HepG2 (cell line): ENCODE measurements around the gene SPSB2. TPM values are rescaled to one million over a fixed set of nuclear protein-coding genes. Genes with fewer than 3 reads are reported as not detected.

Experiments used
- CHD4 ChIP-seq: fragments of 200-600 bp; sonication (generic); IDR thresholded peaks from 2 replicates; pipeline ENCODE4 v1.7.0; 2017; ENCODE audit warnings: mild to moderate bottlenecking, low read length, borderline replicate concordance
- DZIP1 ChIP-seq: sonication (generic); formaldehyde crosslinking; IDR thresholded peaks from 2 replicates; pipeline ENCODE4 v1.5.0; 2020; ENCODE audit warnings: mild to moderate bottlenecking, missing genetic modification reagents
- FOXC1 ChIP-seq: sonication (generic); formaldehyde crosslinking; IDR thresholded peaks from 2 replicates; pipeline ENCODE4 v1.8.0; 2022; ENCODE audit warnings: mild to moderate bottlenecking, missing genetic modification reagents, borderline replicate concordance
- HNRNPLL ChIP-seq: fragments of 200-400 bp; formaldehyde crosslinking; IDR thresholded peaks from 2 replicates; pipeline ENCODE4 v1.6.1; 2017; ENCODE audit warnings: mild to moderate bottlenecking, low read depth, low read length; ENCODE audit not compliant: poor library complexity, severe bottlenecking
- IKZF5 ChIP-seq: IDR thresholded peaks from 2 replicates; pipeline ENCODE4 v1.6.1; 2018; ENCODE audit warnings: missing genetic modification reagents, mild to moderate bottlenecking, missing compliant biosample characterization
- KDM2A ChIP-seq: sonication (generic); formaldehyde crosslinking; IDR thresholded peaks from 2 replicates; pipeline ENCODE4 v1.4.0; 2020; ENCODE audit warnings: low read depth, missing genetic modification reagents, borderline replicate concordance
- KDM6A ChIP-seq: IDR thresholded peaks from 2 replicates; pipeline ENCODE4 v1.6.1; 2016; ENCODE audit warnings: low read depth
- MATR3 ChIP-seq: sonication (generic); formaldehyde crosslinking; IDR thresholded peaks from 2 replicates; pipeline ENCODE4 v1.4.0; 2020; ENCODE audit warnings: missing genetic modification reagents
- MIER2 ChIP-seq: IDR thresholded peaks from 2 replicates; pipeline ENCODE4 v1.6.1; 2016; ENCODE audit warnings: missing biosample characterization, missing genetic modification reagents
- NFE2L2 ChIP-seq: fragments of 150-350 bp; IDR thresholded peaks from 2 replicates; pipeline ENCODE4 v1.6.1; 2014; ENCODE audit warnings: low read length
- PITX1 ChIP-seq: sonication (generic); formaldehyde crosslinking; IDR thresholded peaks from 2 replicates; pipeline ENCODE4 v1.5.1; 2020; ENCODE audit warnings: mild to moderate bottlenecking, missing genetic modification reagents
- PLRG1 ChIP-seq: fragments of 450-650 bp; conservative IDR thresholded peaks from 2 replicates; pipeline ENCODE4 v1.6.1; 2016
- SALL1 ChIP-seq: sonication (generic); formaldehyde crosslinking; IDR thresholded peaks from 2 replicates; pipeline ENCODE4 v1.8.0; 2022; ENCODE audit warnings: mild to moderate bottlenecking, missing genetic modification reagents
- SNAPC2 ChIP-seq: sonication (generic); formaldehyde crosslinking; IDR thresholded peaks from 2 replicates; pipeline ENCODE4 v1.8.1; 2022; ENCODE audit warnings: mild to moderate bottlenecking, missing genetic modification reagents
- TERF1 ChIP-seq: sonication (generic); formaldehyde crosslinking; IDR thresholded peaks from 2 replicates; pipeline ENCODE4 v1.8.0; 2022; ENCODE audit warnings: mild to moderate bottlenecking, missing genetic modification reagents, moderate library complexity
- TOE1 ChIP-seq: sonication (generic); formaldehyde crosslinking; IDR thresholded peaks from 2 replicates; pipeline ENCODE4 v1.4.0; 2020; ENCODE audit warnings: mild to moderate bottlenecking, missing genetic modification reagents
- ZC3H4 ChIP-seq: sonication (generic); formaldehyde crosslinking; IDR thresholded peaks from 2 replicates; pipeline ENCODE4 v1.4.0; 2020; ENCODE audit warnings: missing genetic modification reagents, borderline replicate concordance
- ZNF180 ChIP-seq: sonication (generic); formaldehyde crosslinking; IDR thresholded peaks from 2 replicates; pipeline ENCODE4 v1.4.0; 2020; ENCODE audit warnings: low read depth, missing genetic modification reagents, borderline replicate concordance
- ZNF275 ChIP-seq: sonication (generic); formaldehyde crosslinking; IDR thresholded peaks from 2 replicates; pipeline ENCODE4 v1.8.0; 2022; ENCODE audit warnings: missing genetic modification reagents, mild to moderate bottlenecking, inconsistent platforms, borderline replicate concordance
- ZNF333 ChIP-seq: sonication (generic); formaldehyde crosslinking; IDR thresholded peaks from 2 replicates; pipeline ENCODE4 v1.4.0; 2020; ENCODE audit warnings: mild to moderate bottlenecking, missing genetic modification reagents, borderline replicate concordance
- ZNF468 ChIP-seq: sonication (generic); formaldehyde crosslinking; IDR thresholded peaks from 2 replicates; pipeline ENCODE4 v1.8.0; 2022; ENCODE audit warnings: mild to moderate bottlenecking, moderate library complexity, missing genetic modification reagents
- ZNF766 ChIP-seq: sonication (generic); formaldehyde crosslinking; IDR thresholded peaks from 2 replicates; pipeline ENCODE4 v1.5.0; 2020; ENCODE audit warnings: missing genetic modification reagents, borderline replicate concordance
- ZNF777 ChIP-seq: sonication (generic); formaldehyde crosslinking; IDR thresholded peaks from 2 replicates; pipeline ENCODE4 v1.4.0; 2020; ENCODE audit warnings: missing genetic modification reagents
- polyA plus RNA-seq, 8 experiments: library from polyadenylated mRNA; depleted of rRNA in 3 of 8; stranded (reverse) in 7 of 8; unstranded in 1 of 8; fragments of >200 nt; fragmentation: Illumina TruSeq in 4 of 8; extraction: Trizol in 4 of 8; gene quantifications; 2 replicates each; pipeline versions ENCODE4 v1.2.1 to v1.2.3, GENCODE V29; 2011 to 2016; ENCODE audit warnings: low read depth in 4 of 8, missing spikeins in 1 of 8, mixed read lengths in 1 of 8; ENCODE audit not compliant: insufficient read depth in 1 of 8
- total RNA-seq, 5 experiments: library from RNA; depleted of rRNA; stranded (reverse); fragments of >200 nt; fragmentation: Illumina TruSeq; extraction: Trizol; gene quantifications; 2 replicates each; pipeline ENCODE4 v1.2.3, GENCODE V29; 2016; ENCODE audit warnings: low read depth in 1 of 5

Gene SPSB2
- total and polyA plus RNA-seq, 2 of the 13 experiments (the other 11 are each of a cell fraction or from before 2014, with no cell fraction given) = 2.0 to 6.2 TPM

- TF ChIP-seq TERF1 (CRISPR knock-in tag) (no peak), HNRNPLL (no peak), ZNF333 (CRISPR knock-in tag) (no peak), SALL1 (no peak), PLRG1 (no peak), KDM6A (CRISPR knock-in tag) (no peak), MATR3 (CRISPR knock-in tag) (no peak), ZNF777 (CRISPR knock-in tag) (no peak), MIER2 (CRISPR knock-in tag) (no peak), NFE2L2 (no peak), CHD4 (no peak), SNAPC2 (CRISPR knock-in tag) (no peak), ZNF766 (CRISPR knock-in tag) (no peak), KDM2A (CRISPR knock-in tag) (no peak; the same call in 1 of the 2 replicates), ZNF180 (CRISPR knock-in tag) (no peak), TOE1 (CRISPR knock-in tag) (no peak), ZC3H4 (no peak), FOXC1 (CRISPR knock-in tag) (no peak), DZIP1 (no peak), ZNF468 (no peak), IKZF5 (CRISPR knock-in tag) (peak; percentile 21; the same call in 1 of the 2 replicates), PITX1 (peak; percentile 28; the same call in 1 of the 2 replicates), ZNF275 (no peak)
Measured at GRCh38 chr12:6871052-6871957, 1.8 kb downstream of the SPSB2 start (continued).
